WTC11 (cell line): ENCODE data around the gene KIFC1. TPM values are rescaled to one million over a fixed set of nuclear protein-coding genes. Genes with fewer than 3 reads are reported as not detected.

ENCODE experiments used
- ATAC-seq: fragments of 200-7000 bp; cut with Tn5 transposase; 2 replicates; pipeline ENCODE4 v1.10.0; 2021; ENCODE audit warnings: mild to moderate bottlenecking, moderate library complexity
- CTCF ChIA-PET: fragments of 300-600 bp; sonication (Branson Sonifier 250); formaldehyde crosslinking; loops from one replicate; lab custom pipeline; 2021; ENCODE audit warnings: antibody characterized with exemption; lab: Charles Lee
- POLR2A ChIA-PET: fragments of 350-600 bp; sonication (Branson Sonifier 250); formaldehyde crosslinking; loops from one replicate; lab custom pipeline; 2021; ENCODE audit warnings: antibody characterized with exemption; lab: Charles Lee
- DNase-seq: peaks from one replicate; pipeline ENCODE4 v3.0.0; 2021; ENCODE audit warnings: low spot score
- H3K27ac Mint-ChIP-seq: 2 replicates; pipeline ENCODE4 v1.8.0; 2021; ENCODE audit warnings: mixed read lengths
- H3K27me3 Mint-ChIP-seq: 2 replicates; pipeline ENCODE4 v1.8.0; 2021; ENCODE audit warnings: low read depth, mild to moderate bottlenecking, moderate library complexity, mixed read lengths
- H3K36me3 Mint-ChIP-seq: 2 replicates; pipeline ENCODE4 v1.8.0; 2021; ENCODE audit warnings: mixed read lengths
- H3K4me1 Mint-ChIP-seq: 2 replicates; pipeline ENCODE4 v1.8.0; 2022; ENCODE audit warnings: mixed read lengths
- H3K4me3 Mint-ChIP-seq: 2 replicates; pipeline ENCODE4 v1.8.0; 2021; ENCODE audit warnings: mild to moderate bottlenecking, moderate library complexity, mixed read lengths
- H3K9me3 Mint-ChIP-seq: 2 replicates; pipeline ENCODE4 v1.8.0; 2021; ENCODE audit warnings: mixed read lengths
- ATF3 ChIP-seq: sonication (generic); formaldehyde crosslinking; conservative IDR thresholded peaks from 2 replicates; pipeline ENCODE4 v1.8.1; 2022; ENCODE audit warnings: mild to moderate bottlenecking, missing genetic modification reagents
- ETV6 ChIP-seq: sonication (generic); formaldehyde crosslinking; IDR thresholded peaks from 2 replicates; pipeline ENCODE4 v1.8.1; 2022; ENCODE audit warnings: mild to moderate bottlenecking, missing genetic modification reagents
- FOXJ3 ChIP-seq: sonication (generic); formaldehyde crosslinking; IDR thresholded peaks from 2 replicates; pipeline ENCODE4 v1.9.0; 2021; ENCODE audit warnings: missing genetic modification reagents, mild to moderate bottlenecking, borderline replicate concordance
- GTF2I ChIP-seq: fragments of 250-450 bp; sonication (Bioruptor Pico); conservative IDR thresholded peaks from 2 replicates; pipeline ENCODE4 v1.4.0; 2021; ENCODE audit warnings: mild to moderate bottlenecking
- IRF2 ChIP-seq: sonication (generic); formaldehyde crosslinking; IDR thresholded peaks from 2 replicates; pipeline ENCODE4 v1.8.0; 2022; ENCODE audit warnings: low read depth, missing genetic modification reagents, borderline replicate concordance
- JUN ChIP-seq: sonication (generic); formaldehyde crosslinking; IDR thresholded peaks from 2 replicates; pipeline ENCODE4 v1.8.0; 2023; ENCODE audit warnings: mild to moderate bottlenecking, missing genetic modification reagents
- MLX ChIP-seq: sonication (generic); formaldehyde crosslinking; IDR thresholded peaks from 2 replicates; pipeline ENCODE4 v1.8.1; 2023; ENCODE audit warnings: mild to moderate bottlenecking, missing genetic modification reagents, moderate library complexity
- OVOL2 ChIP-seq: fragments of 250-450 bp; sonication (Bioruptor Pico); IDR thresholded peaks from 2 replicates; pipeline ENCODE4 v1.9.0; 2021; ENCODE audit warnings: mild to moderate bottlenecking, borderline replicate concordance
- RORB ChIP-seq: fragments of 250-450 bp; sonication (Bioruptor Pico); IDR thresholded peaks from 2 replicates; pipeline ENCODE4 v1.9.0; 2021; ENCODE audit warnings: mild to moderate bottlenecking
- TCF7 ChIP-seq: sonication (generic); formaldehyde crosslinking; IDR thresholded peaks from 2 replicates; pipeline ENCODE4 v1.8.0; 2022; ENCODE audit warnings: mild to moderate bottlenecking, low read depth, missing genetic modification reagents, moderate library complexity
- TP53 ChIP-seq: sonication (generic); formaldehyde crosslinking; IDR thresholded peaks from 2 replicates; pipeline ENCODE4 v1.8.1; 2023; ENCODE audit warnings: mild to moderate bottlenecking, missing genetic modification reagents
- ZBTB43 ChIP-seq: sonication (generic); formaldehyde crosslinking; IDR thresholded peaks from 2 replicates; pipeline ENCODE4 v1.8.1; 2023; ENCODE audit warnings: mild to moderate bottlenecking, missing genetic modification reagents
- ZNF416 ChIP-seq: fragments of 250-450 bp; sonication (Bioruptor Pico); IDR thresholded peaks from 2 replicates; pipeline ENCODE4 v1.9.0; 2021; ENCODE audit warnings: mild to moderate bottlenecking, inconsistent platforms
- ZNF423 ChIP-seq: fragments of 250-450 bp; sonication (Bioruptor Pico); IDR thresholded peaks from 2 replicates; pipeline ENCODE4 v2.1.2; 2022; ENCODE audit warnings: mild to moderate bottlenecking, moderate library complexity
- ZNF532 ChIP-seq: fragments of 250-450 bp; sonication (Bioruptor Pico); IDR thresholded peaks from 2 replicates; pipeline ENCODE4 v1.9.0; 2021; ENCODE audit warnings: mild to moderate bottlenecking, borderline replicate concordance
- total RNA-seq: library from RNA; stranded (reverse); gene quantifications from 3 replicates; pipeline ENCODE4 v1.2.3, GENCODE V29; 2021
- TF ChIP-seq, protein P1 (sequence below): fragments of 250-450 bp; sonication (Bioruptor Pico); IDR thresholded peaks from 2 replicates; pipeline ENCODE4 v2.1.2; 2022; ENCODE audit warnings: mild to moderate bottlenecking, moderate library complexity
- TF ChIP-seq, protein P2 (sequence below): fragments of 250-450 bp; sonication (Bioruptor Pico); IDR thresholded peaks from 2 replicates; pipeline ENCODE4 v1.9.0; 2021; ENCODE audit warnings: mild to moderate bottlenecking
- TF ChIP-seq, protein P3 (sequence below): fragments of 200-600 bp; IDR thresholded peaks from 2 replicates; pipeline ENCODE4 v1.8.0; 2022; ENCODE audit warnings: antibody characterized with exemption
- TF ChIP-seq, protein P4 (sequence below): sonication (generic); formaldehyde crosslinking; IDR thresholded peaks from 2 replicates; pipeline ENCODE4 v1.8.0; 2023; ENCODE audit warnings: mild to moderate bottlenecking, missing genetic modification reagents
- TF ChIP-seq, protein P5 (sequence below): sonication (generic); formaldehyde crosslinking; IDR thresholded peaks from 2 replicates; pipeline ENCODE4 v1.8.1; 2022; ENCODE audit warnings: mild to moderate bottlenecking, missing genetic modification reagents, moderate library complexity, borderline replicate concordance

Gene KIFC1
- total RNA-seq, 1 experiment from 2014 or later = 97.3 TPM

GRCh38 chr6:33406126-33406525, 14.5 kb downstream of the KIFC1 start:
- ATAC-seq (no peak), DNase-seq (no peak)
- no peak overlapping the region for H3K27ac Mint-ChIP-seq
- H3K4me3 Mint-ChIP-seq = no peak overlapping the region
- TF ChIP-seq ZNF532 (CRISPR knock-in tag) (no peak), TP53 (CRISPR knock-in tag) (no peak), ZBTB43 (CRISPR knock-in tag) (no peak), FOXJ3 (CRISPR knock-in tag) (no peak), GTF2I (no peak), IRF2 (CRISPR knock-in tag) (no peak), ETV6 (CRISPR knock-in tag) (no peak), MLX (CRISPR knock-in tag) (no peak), RORB (CRISPR knock-in tag) (no peak), ZNF423 (no peak), ZNF416 (CRISPR knock-in tag) (no peak), OVOL2 (CRISPR knock-in tag) (no peak), JUN (CRISPR knock-in tag) (no peak), ATF3 (CRISPR knock-in tag) (no peak), TCF7 (CRISPR knock-in tag) (no peak)
- TF ChIP-seq, protein P1, sequence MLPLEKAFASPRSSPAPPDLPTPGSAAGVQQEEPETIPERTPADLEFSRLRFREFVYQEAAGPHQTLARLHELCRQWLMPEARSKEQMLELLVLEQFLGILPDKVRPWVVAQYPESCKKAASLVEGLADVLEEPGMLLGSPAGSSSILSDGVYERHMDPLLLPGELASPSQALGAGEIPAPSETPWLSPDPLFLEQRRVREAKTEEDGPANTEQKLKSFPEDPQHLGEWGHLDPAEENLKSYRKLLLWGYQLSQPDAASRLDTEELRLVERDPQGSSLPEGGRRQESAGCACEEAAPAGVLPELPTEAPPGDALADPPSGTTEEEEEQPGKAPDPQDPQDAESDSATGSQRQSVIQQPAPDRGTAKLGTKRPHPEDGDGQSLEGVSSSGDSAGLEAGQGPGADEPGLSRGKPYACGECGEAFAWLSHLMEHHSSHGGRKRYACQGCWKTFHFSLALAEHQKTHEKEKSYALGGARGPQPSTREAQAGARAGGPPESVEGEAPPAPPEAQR (CRISPR knock-in tag) = no peak
- TF ChIP-seq, protein P2, sequence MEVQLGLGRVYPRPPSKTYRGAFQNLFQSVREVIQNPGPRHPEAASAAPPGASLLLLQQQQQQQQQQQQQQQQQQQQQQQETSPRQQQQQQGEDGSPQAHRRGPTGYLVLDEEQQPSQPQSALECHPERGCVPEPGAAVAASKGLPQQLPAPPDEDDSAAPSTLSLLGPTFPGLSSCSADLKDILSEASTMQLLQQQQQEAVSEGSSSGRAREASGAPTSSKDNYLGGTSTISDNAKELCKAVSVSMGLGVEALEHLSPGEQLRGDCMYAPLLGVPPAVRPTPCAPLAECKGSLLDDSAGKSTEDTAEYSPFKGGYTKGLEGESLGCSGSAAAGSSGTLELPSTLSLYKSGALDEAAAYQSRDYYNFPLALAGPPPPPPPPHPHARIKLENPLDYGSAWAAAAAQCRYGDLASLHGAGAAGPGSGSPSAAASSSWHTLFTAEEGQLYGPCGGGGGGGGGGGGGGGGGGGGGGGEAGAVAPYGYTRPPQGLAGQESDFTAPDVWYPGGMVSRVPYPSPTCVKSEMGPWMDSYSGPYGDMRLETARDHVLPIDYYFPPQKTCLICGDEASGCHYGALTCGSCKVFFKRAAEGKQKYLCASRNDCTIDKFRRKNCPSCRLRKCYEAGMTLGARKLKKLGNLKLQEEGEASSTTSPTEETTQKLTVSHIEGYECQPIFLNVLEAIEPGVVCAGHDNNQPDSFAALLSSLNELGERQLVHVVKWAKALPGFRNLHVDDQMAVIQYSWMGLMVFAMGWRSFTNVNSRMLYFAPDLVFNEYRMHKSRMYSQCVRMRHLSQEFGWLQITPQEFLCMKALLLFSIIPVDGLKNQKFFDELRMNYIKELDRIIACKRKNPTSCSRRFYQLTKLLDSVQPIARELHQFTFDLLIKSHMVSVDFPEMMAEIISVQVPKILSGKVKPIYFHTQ (CRISPR knock-in tag) = no peak
- TF ChIP-seq, protein P3, sequence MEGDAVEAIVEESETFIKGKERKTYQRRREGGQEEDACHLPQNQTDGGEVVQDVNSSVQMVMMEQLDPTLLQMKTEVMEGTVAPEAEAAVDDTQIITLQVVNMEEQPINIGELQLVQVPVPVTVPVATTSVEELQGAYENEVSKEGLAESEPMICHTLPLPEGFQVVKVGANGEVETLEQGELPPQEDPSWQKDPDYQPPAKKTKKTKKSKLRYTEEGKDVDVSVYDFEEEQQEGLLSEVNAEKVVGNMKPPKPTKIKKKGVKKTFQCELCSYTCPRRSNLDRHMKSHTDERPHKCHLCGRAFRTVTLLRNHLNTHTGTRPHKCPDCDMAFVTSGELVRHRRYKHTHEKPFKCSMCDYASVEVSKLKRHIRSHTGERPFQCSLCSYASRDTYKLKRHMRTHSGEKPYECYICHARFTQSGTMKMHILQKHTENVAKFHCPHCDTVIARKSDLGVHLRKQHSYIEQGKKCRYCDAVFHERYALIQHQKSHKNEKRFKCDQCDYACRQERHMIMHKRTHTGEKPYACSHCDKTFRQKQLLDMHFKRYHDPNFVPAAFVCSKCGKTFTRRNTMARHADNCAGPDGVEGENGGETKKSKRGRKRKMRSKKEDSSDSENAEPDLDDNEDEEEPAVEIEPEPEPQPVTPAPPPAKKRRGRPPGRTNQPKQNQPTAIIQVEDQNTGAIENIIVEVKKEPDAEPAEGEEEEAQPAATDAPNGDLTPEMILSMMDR = no peak
- TF ChIP-seq, protein P4, sequence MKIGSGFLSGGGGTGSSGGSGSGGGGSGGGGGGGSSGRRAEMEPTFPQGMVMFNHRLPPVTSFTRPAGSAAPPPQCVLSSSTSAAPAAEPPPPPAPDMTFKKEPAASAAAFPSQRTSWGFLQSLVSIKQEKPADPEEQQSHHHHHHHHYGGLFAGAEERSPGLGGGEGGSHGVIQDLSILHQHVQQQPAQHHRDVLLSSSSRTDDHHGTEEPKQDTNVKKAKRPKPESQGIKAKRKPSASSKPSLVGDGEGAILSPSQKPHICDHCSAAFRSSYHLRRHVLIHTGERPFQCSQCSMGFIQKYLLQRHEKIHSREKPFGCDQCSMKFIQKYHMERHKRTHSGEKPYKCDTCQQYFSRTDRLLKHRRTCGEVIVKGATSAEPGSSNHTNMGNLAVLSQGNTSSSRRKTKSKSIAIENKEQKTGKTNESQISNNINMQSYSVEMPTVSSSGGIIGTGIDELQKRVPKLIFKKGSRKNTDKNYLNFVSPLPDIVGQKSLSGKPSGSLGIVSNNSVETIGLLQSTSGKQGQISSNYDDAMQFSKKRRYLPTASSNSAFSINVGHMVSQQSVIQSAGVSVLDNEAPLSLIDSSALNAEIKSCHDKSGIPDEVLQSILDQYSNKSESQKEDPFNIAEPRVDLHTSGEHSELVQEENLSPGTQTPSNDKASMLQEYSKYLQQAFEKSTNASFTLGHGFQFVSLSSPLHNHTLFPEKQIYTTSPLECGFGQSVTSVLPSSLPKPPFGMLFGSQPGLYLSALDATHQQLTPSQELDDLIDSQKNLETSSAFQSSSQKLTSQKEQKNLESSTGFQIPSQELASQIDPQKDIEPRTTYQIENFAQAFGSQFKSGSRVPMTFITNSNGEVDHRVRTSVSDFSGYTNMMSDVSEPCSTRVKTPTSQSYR = no peak
- TF ChIP-seq, protein P5, sequence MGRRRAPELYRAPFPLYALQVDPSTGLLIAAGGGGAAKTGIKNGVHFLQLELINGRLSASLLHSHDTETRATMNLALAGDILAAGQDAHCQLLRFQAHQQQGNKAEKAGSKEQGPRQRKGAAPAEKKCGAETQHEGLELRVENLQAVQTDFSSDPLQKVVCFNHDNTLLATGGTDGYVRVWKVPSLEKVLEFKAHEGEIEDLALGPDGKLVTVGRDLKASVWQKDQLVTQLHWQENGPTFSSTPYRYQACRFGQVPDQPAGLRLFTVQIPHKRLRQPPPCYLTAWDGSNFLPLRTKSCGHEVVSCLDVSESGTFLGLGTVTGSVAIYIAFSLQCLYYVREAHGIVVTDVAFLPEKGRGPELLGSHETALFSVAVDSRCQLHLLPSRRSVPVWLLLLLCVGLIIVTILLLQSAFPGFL (CRISPR knock-in tag) = no peak
- peaks cover 55% of the 10 kb centered on the region for H3K36me3 Mint-ChIP-seq
- POLR2A ChIA-PET = no interaction called here
- CTCF ChIA-PET = no interaction called here
- H3K9me3 Mint-ChIP-seq = no peaks in the 10 kb centered on the region
- H3K4me1 Mint-ChIP-seq = peaks cover 7% of the 10 kb centered on the region
- no peaks in the 10 kb centered on the region for H3K27me3 Mint-ChIP-seq
